ENCODE data around the gene DBNDD2. TPM values are rescaled to one million over a fixed set of nuclear protein-coding genes. Genes with fewer than 3 reads are reported as not detected.

Gene DBNDD2
- total RNA-seq, 2 donors from 2014 or later: 139 to 159 TPM

- Histone ChIP-seq H3K4me3 (no peak overlapping the region), H3K9me3 (no peaks in the 10 kb centered on the region), H3K4me1 (no peaks in the 10 kb centered on the region), H3K27me3 (no peaks in the 10 kb centered on the region), H3K36me3 (no peaks in the 10 kb centered on the region), H3K27ac (no peak overlapping the region)
- DNase-seq (ENCODE audit: low spot score): no peak
- no peak for TF ChIP-seq CTCF (IDR thresholded peaks at IDR 0.05)
Observed at GRCh38 chr20:45459606-45460005, 51.5 kb downstream of the DBNDD2 start.

Small RNA genes within 50 kb of the gene (microRNA-seq; reads per million reads assigned to microRNA genes)
- gene MIR6812 (ENCODE audit: borderline number of aligned reads in 2 of 2, borderline replicate concordance in 1 of 2): 0 reads per million in 2 donors

Other genes with a start within 250 kb of the DBNDD2 start
- not detected for gene PI3, start 233.4 kb upstream of the DBNDD2 start, total RNA-seq
- not detected for gene SEMG1, start 201.3 kb upstream of the DBNDD2 start, total RNA-seq
- gene SEMG2, start 186.9 kb upstream of the DBNDD2 start, total RNA-seq: not detected
- 100 to 1,000 TPM in 1 of 2 donors, 10 to 100 TPM in 1; 57.3 to 306 TPM for gene SLPI, start 153.7 kb upstream of the DBNDD2 start, total RNA-seq
- gene RBPJL, start 101.4 kb upstream of the DBNDD2 start, total RNA-seq: not detected
- not detected for gene MATN4, start 100.0 kb upstream of the DBNDD2 start, total RNA-seq
- gene SDC4, start 59.9 kb upstream of the DBNDD2 start, total RNA-seq: 10 to 100 TPM; 71.4 to 95.2 TPM
- 10 to 100 TPM; 31.7 to 41.9 TPM for gene SYS1, start 45.1 kb upstream of the DBNDD2 start, total RNA-seq
- gene TP53TG5, start 30.0 kb upstream of the DBNDD2 start, total RNA-seq: not detected
- gene PIGT, start 7.9 kb downstream of the DBNDD2 start, total RNA-seq: 100 to 1,000 TPM; 140 to 168 TPM
- gene WFDC2, start 61.5 kb downstream of the DBNDD2 start, total RNA-seq: 10 to 100 TPM in 1 of 2 donors, not detected in 1; 12.4 TPM
- gene SPINT3, start 107.3 kb downstream of the DBNDD2 start, total RNA-seq: not detected
- gene WFDC6, start 131.2 kb downstream of the DBNDD2 start, total RNA-seq: not detected
- not detected for gene EPPIN, start 139.1 kb downstream of the DBNDD2 start, total RNA-seq
- not detected for gene WFDC8, start 171.0 kb downstream of the DBNDD2 start, total RNA-seq
- gene WFDC10A, start 221.4 kb downstream of the DBNDD2 start, total RNA-seq: not detected
- gene WFDC9, start 223.0 kb downstream of the DBNDD2 start, total RNA-seq: not detected

All from right atrium auricular region (tissue), 2 donors.